HG02938 (cell line): ENCODE measurements around the gene APOL6.

Experiments
- ATAC-seq: cut with Tn5 transposase; IDR thresholded peaks from one replicate; pipeline ENCODE4 v1.9.1; 2021; ENCODE audit warnings: mild to moderate bottlenecking, moderate library complexity; ENCODE audit not compliant: unreplicated experiment

Gene APOL6

DNA sequence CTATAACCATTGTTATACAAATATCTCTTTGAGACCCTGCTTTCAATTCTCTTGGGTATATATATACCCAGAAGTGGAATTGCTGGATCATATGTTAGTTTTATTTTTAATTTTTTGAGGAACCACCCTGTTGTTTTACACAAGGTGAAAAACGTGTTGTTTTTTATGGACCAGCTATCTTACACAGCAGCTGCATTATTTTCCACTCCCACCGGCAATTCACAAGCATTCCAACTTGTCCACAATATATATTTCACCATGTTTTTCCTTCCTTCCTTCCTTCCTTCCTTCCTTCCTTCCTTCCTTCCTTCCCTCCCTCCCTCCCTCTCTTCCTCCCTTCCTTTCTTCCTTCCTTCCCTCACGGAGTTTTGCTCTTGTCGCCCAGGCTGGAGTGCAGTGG, 63.1 kb downstream of the APOL6 start:
- no peak for ATAC-seq

GRCh38 chr22:35712672-35713071, 64.4 kb downstream of the APOL6 start:
- no peak for ATAC-seq

GRCh38 chr22:35717572-35717971, 69.3 kb downstream of the APOL6 start, which contains the start of gene APOL5:
APOL5 (plus strand) TSS chr22:35717872; CDS start chr22:35717872, 0 bp downstream.
- no peak for ATAC-seq
